H9 (cell line): ENCODE measurements around the gene HTR1B. TPM values are rescaled to one million over a fixed set of nuclear protein-coding genes. Genes with fewer than 3 reads are reported as not detected.

Experiments used
- DNase-seq: peaks from one replicate; pipeline ENCODE4 v3.0.0-alpha.2; 2017
- H2AFZ ChIP-seq: one replicate; pipeline ENCODE4 v1.6.1; 2013; ENCODE audit warnings: mild to moderate bottlenecking, low read length, control low read depth, moderate library complexity
- H2AK5ac ChIP-seq: 2 replicates; pipeline ENCODE4 v1.6.1; 2013; ENCODE audit warnings: low read length, control low read depth, mixed read lengths; ENCODE audit not compliant: insufficient read length
- H2BK120ac ChIP-seq: one replicate; pipeline ENCODE4 v1.6.1; 2013; ENCODE audit warnings: low read depth, mild to moderate bottlenecking, low read length, control low read depth, inconsistent platforms; ENCODE audit not compliant: poor library complexity, severe bottlenecking
- H2BK12ac ChIP-seq: 2 replicates; pipeline ENCODE4 v1.6.1; 2013; ENCODE audit warnings: low read length, control low read depth, mixed read lengths, low read depth; ENCODE audit not compliant: insufficient read length
- H2BK15ac ChIP-seq: 2 replicates; pipeline ENCODE4 v1.6.1; 2013; ENCODE audit warnings: low read depth, low read length, control low read depth
- H2BK20ac ChIP-seq: one replicate; pipeline ENCODE4 v1.6.1; 2013; ENCODE audit warnings: low read depth, mild to moderate bottlenecking, low read length, control low read depth, inconsistent platforms; ENCODE audit not compliant: poor library complexity, severe bottlenecking
- H2BK5ac ChIP-seq: 2 replicates; pipeline ENCODE4 v1.6.1; 2013; ENCODE audit warnings: low read length, control low read depth, mixed read lengths; ENCODE audit not compliant: insufficient read length
- H3K14ac ChIP-seq: 2 replicates; pipeline ENCODE4 v1.6.1; 2013; ENCODE audit warnings: low read length, control low read depth; ENCODE audit not compliant: insufficient read depth
- H3K18ac ChIP-seq: 2 replicates; pipeline ENCODE4 v1.6.1; 2013; ENCODE audit warnings: low read depth, mild to moderate bottlenecking, mixed read lengths, low read length, control low read depth; ENCODE audit not compliant: insufficient read length
- H3K23ac ChIP-seq: 2 replicates; pipeline ENCODE4 v1.6.1; 2013; ENCODE audit warnings: low read length, control low read depth, mixed read lengths, low read depth; ENCODE audit not compliant: insufficient read length
- H3K23me2 ChIP-seq: 2 replicates; pipeline ENCODE4 v1.6.1; 2013; ENCODE audit warnings: low read depth, mild to moderate bottlenecking, mixed read lengths, low read length, control low read depth; ENCODE audit not compliant: insufficient read length, poor library complexity, severe bottlenecking
- H3K27ac ChIP-seq: 2 replicates; pipeline ENCODE4 v1.5.1; 2013; ENCODE audit warnings: low read length, control low read depth, mixed read lengths, low read depth; ENCODE audit not compliant: insufficient read length
- H3K27me3 ChIP-seq: 2 replicates; pipeline ENCODE4 v1.6.1; 2013; ENCODE audit warnings: low read length, control low read depth, inconsistent platforms; ENCODE audit not compliant: insufficient read depth
- H3K4ac ChIP-seq: 2 replicates; pipeline ENCODE4 v1.6.1; 2013; ENCODE audit warnings: low read depth, mild to moderate bottlenecking, control low read depth, inconsistent platforms, low read length, moderate library complexity
- H3K4me1 ChIP-seq: 2 replicates; pipeline ENCODE4 v1.6.1; 2013; ENCODE audit warnings: low read length, control low read depth, inconsistent platforms; ENCODE audit not compliant: insufficient read depth
- H3K4me2 ChIP-seq: 2 replicates; pipeline ENCODE4 v1.6.1; 2013; ENCODE audit warnings: low read length, control low read depth, mixed read lengths; ENCODE audit not compliant: insufficient read length, insufficient read depth
- H3K56ac ChIP-seq: 2 replicates; pipeline ENCODE4 v1.6.1; 2013; ENCODE audit warnings: low read depth, mild to moderate bottlenecking, mixed read lengths, low read length, control low read depth; ENCODE audit not compliant: insufficient read length
- H3K79me1 ChIP-seq: 2 replicates; pipeline ENCODE4 v1.6.1; 2013; ENCODE audit warnings: low read depth, mild to moderate bottlenecking, moderate library complexity, low read length, control low read depth, inconsistent platforms; ENCODE audit not compliant: insufficient read depth, poor library complexity, severe bottlenecking
- H3K79me2 ChIP-seq: 2 replicates; pipeline ENCODE4 v1.6.1; 2013; ENCODE audit warnings: low read length, control low read depth, inconsistent platforms; ENCODE audit not compliant: insufficient read depth
- H3K9ac ChIP-seq: 2 replicates; pipeline ENCODE4 v1.6.1; 2013; ENCODE audit warnings: low read length, control low read depth, mixed read lengths; ENCODE audit not compliant: insufficient read length; ENCODE audit errors: extremely low read depth
- H3K9me3 ChIP-seq: one replicate; pipeline ENCODE4 v1.6.1; 2013; ENCODE audit warnings: low read depth, low read length, inconsistent platforms; ENCODE audit not compliant: control insufficient read depth
- H3T11ph ChIP-seq: one replicate; pipeline ENCODE4 v1.6.1; 2013; ENCODE audit warnings: mild to moderate bottlenecking, low read length, control low read depth, inconsistent platforms
- H4K20me1 ChIP-seq: one replicate; pipeline ENCODE4 v1.6.1; 2013; ENCODE audit not compliant: control insufficient read depth, insufficient read length, insufficient read depth
- H4K5ac ChIP-seq: 2 replicates; pipeline ENCODE4 v1.6.1; 2013; ENCODE audit warnings: low read depth, mild to moderate bottlenecking, mixed read lengths, low read length, control low read depth; ENCODE audit not compliant: insufficient read length
- H4K8ac ChIP-seq: replicated peaks from 2 replicates; pipeline ENCODE4 v1.6.1; 2013; ENCODE audit warnings: low read length, control low read depth, mixed read lengths, low read depth; ENCODE audit not compliant: insufficient read length
- H4K91ac ChIP-seq: 2 replicates; pipeline ENCODE4 v1.6.1; 2013; ENCODE audit warnings: low read depth, mild to moderate bottlenecking, moderate library complexity, mixed read lengths, low read length, control low read depth; ENCODE audit not compliant: insufficient read length
- H3K27ac Mint-ChIP-seq, 3 experiments: 2 replicates in 2 of 3; 3 replicates in 1 of 3; pipeline ENCODE4 v1.8.0; 2020 to 2021; ENCODE audit warnings: mixed read lengths in 3 of 3, mild to moderate bottlenecking in 1 of 3, moderate library complexity in 1 of 3
- H3K27me3 Mint-ChIP-seq: 2 replicates; pipeline ENCODE4 v1.8.0; 2021; ENCODE audit warnings: low read depth, mild to moderate bottlenecking, moderate library complexity, mixed read lengths
- H3K36me3 Mint-ChIP-seq, 3 experiments: 2 replicates in 2 of 3; 3 replicates in 1 of 3; pipeline ENCODE4 v1.8.0; 2020 to 2021; ENCODE audit warnings: low read depth in 3 of 3, mixed read lengths in 3 of 3; ENCODE audit not compliant: insufficient read depth in 1 of 3
- H3K4me1 Mint-ChIP-seq, 2 experiments: 2 replicates each; pipeline ENCODE4 v1.8.0; 2020; ENCODE audit warnings: mixed read lengths in 2 of 2
- H3K4me3 Mint-ChIP-seq, 2 experiments: 2 replicates in 1 of 2; 3 replicates in 1 of 2; pipeline ENCODE4 v1.8.0; 2020 to 2021; ENCODE audit warnings: mild to moderate bottlenecking in 2 of 2, mixed read lengths in 2 of 2, moderate library complexity in 1 of 2
- H3K9me3 Mint-ChIP-seq, 2 experiments: 2 replicates in 1 of 2; 3 replicates in 1 of 2; pipeline ENCODE4 v1.8.0; 2020; ENCODE audit warnings: mild to moderate bottlenecking in 2 of 2, mixed read lengths in 2 of 2, moderate library complexity in 1 of 2
- CTCF ChIP-seq: fragments of 200-600 bp; sonication (generic); conservative IDR thresholded peaks from 3 replicates; pipeline ENCODE4 v1.8.0; 2021; ENCODE audit warnings: antibody characterized with exemption, mild to moderate bottlenecking
- whole genome bisulfite sequencing: extraction: QIAGEN DNeasy Blood & Tissue Kit; methylation state at CpG from one replicate; pipeline ENCODE4 v1.1.7; 2013; ENCODE audit warnings: missing lambda C conversion rate, low lambda C conversion rate, mixed read lengths; ENCODE audit not compliant: insufficient read length; ENCODE audit errors: extremely low coverage; 5-methylcytosine and 5-hydroxymethylcytosine counted together
- total RNA-seq: library from RNA; stranded (reverse); gene quantifications from 2 replicates; pipeline ENCODE4 v1.2.1, GENCODE V29; 2021

The HTR1B gene
- total RNA-seq, 1 experiment from 2014 or later: 0.83 TPM

GRCh38 chr6:77462359-77463307 lies 658 bp downstream of the HTR1B start:
- DNase-seq: peak; percentile 73
- no peak overlapping the region for H2BK12ac ChIP-seq
- no peaks in the 10 kb centered on the region for H4K20me1 ChIP-seq
- no peak overlapping the region; a peak in 1 of 7 replicates for H3K27ac Mint-ChIP-seq
- H3K9me3 Mint-ChIP-seq: peaks cover 0 to 4% of the 10 kb centered on the region in 2 experiments; a peak in 1 of 5 replicates
- H3K4me3 Mint-ChIP-seq: peak overlapping the region; percentile 84 to 94
- peak overlapping the region; percentile 93 for H3K4me2 ChIP-seq
- no peak overlapping the region for H3K18ac ChIP-seq
- peaks cover 58% of the 10 kb centered on the region for H3K27me3 Mint-ChIP-seq
- H3K27ac ChIP-seq: no peak overlapping the region
- H2AFZ ChIP-seq: no peak overlapping the region
- no peak overlapping the region for H3K4ac ChIP-seq
- H3K79me2 ChIP-seq: no peaks in the 10 kb centered on the region
- H2BK5ac ChIP-seq: no peak overlapping the region
- TF ChIP-seq CTCF: peak; percentile 76
- H2BK20ac ChIP-seq: no peak overlapping the region
- no peak overlapping the region; the same call in 1 of the 2 replicates for H3K14ac ChIP-seq
- H3T11ph ChIP-seq: no peak overlapping the region
- WGBS: no CpG with 5 or more reads among the region's 55 CpGs
- H4K5ac ChIP-seq: no peak overlapping the region
- H2AK5ac ChIP-seq: no peak overlapping the region
- no peak overlapping the region for H4K8ac ChIP-seq
- no peak overlapping the region for H3K23ac ChIP-seq
- H3K4me1 Mint-ChIP-seq: peaks cover 46 to 48% of the 10 kb centered on the region in 2 experiments
- no peak overlapping the region for H4K91ac ChIP-seq
- H3K27me3 ChIP-seq: peaks cover 17% of the 10 kb centered on the region; the same call in 1 of the 2 replicates
- H3K9ac ChIP-seq: no peak overlapping the region
- no peaks in the 10 kb centered on the region for H3K9me3 ChIP-seq
- peaks cover 36% of the 10 kb centered on the region for H3K23me2 ChIP-seq
- H2BK120ac ChIP-seq: no peak overlapping the region
- peaks cover 3% of the 10 kb centered on the region; the same call in 1 of the 2 replicates for H3K4me1 ChIP-seq
- no peaks in the 10 kb centered on the region for H3K79me1 ChIP-seq
- no peak overlapping the region for H3K56ac ChIP-seq
- no peak overlapping the region for H2BK15ac ChIP-seq
- H3K36me3 Mint-ChIP-seq: peaks cover 0 to 2% (median 0%) of the 10 kb centered on the region in 3 experiments; a peak in 2 of 7 replicates
